Ovary (tissue), 3 donors: ENCODE results near the gene OR4D2.

Experiments used
- EP300 ChIP-seq: sonication (generic); formaldehyde crosslinking; IDR thresholded peaks from one replicate; pipeline ENCODE4 v1.6.1; 2017; ENCODE audit warnings: antibody characterized with exemption
- POLR2A ChIP-seq: fragments of 450-650 bp; IDR thresholded peaks from one replicate; pipeline ENCODE4 v1.6.1; 2017; ENCODE audit warnings: antibody characterized with exemption, mild to moderate bottlenecking, moderate library complexity
- TF ChIP-seq, protein P1 (sequence below), 3 donors: fragments of 450-650 bp in 2 of 3; fragments of 200-600 bp in 1 of 3; IDR thresholded peaks; one replicate each; pipeline versions ENCODE4 v1.5.1 to v1.8.0; 2016 to 2022; ENCODE audit warnings: antibody characterized with exemption in 3 of 3, mild to moderate bottlenecking in 1 of 3
- donor health status: DM: no; HTN: no; CAD: no.

DNA sequence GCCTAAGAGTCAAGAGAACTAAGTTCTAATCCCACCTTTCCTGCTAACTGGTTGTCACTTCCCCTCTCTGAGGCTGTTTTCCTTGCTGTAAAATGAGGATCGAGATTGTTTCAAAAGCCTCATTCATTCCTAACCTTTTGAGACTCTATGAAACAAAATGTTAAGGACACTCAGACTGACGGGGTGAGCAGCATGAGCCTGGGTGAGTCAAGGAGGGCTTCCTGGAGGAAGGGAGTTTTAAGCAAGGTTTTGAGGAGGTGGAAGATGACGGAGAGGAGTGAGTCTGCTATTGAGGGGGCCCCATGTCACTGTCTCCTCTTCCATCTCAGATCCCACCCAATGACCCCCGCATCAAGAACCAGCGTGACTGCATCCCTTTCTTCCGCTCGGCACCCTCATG, 29.8 kb downstream of the OR4D2 start:
- no peak for TF ChIP-seq POLR2A
- TF ChIP-seq, protein P1, sequence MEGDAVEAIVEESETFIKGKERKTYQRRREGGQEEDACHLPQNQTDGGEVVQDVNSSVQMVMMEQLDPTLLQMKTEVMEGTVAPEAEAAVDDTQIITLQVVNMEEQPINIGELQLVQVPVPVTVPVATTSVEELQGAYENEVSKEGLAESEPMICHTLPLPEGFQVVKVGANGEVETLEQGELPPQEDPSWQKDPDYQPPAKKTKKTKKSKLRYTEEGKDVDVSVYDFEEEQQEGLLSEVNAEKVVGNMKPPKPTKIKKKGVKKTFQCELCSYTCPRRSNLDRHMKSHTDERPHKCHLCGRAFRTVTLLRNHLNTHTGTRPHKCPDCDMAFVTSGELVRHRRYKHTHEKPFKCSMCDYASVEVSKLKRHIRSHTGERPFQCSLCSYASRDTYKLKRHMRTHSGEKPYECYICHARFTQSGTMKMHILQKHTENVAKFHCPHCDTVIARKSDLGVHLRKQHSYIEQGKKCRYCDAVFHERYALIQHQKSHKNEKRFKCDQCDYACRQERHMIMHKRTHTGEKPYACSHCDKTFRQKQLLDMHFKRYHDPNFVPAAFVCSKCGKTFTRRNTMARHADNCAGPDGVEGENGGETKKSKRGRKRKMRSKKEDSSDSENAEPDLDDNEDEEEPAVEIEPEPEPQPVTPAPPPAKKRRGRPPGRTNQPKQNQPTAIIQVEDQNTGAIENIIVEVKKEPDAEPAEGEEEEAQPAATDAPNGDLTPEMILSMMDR (IDR thresholded peaks at IDR 0.05), result no peak
- TF ChIP-seq EP300, result no peak
